ENCODE measurements around the gene NISCH.
A peak's percentile ranks its signal among the peaks of the same experiment; 100 is the strongest.

NISCH gene

DNA sequence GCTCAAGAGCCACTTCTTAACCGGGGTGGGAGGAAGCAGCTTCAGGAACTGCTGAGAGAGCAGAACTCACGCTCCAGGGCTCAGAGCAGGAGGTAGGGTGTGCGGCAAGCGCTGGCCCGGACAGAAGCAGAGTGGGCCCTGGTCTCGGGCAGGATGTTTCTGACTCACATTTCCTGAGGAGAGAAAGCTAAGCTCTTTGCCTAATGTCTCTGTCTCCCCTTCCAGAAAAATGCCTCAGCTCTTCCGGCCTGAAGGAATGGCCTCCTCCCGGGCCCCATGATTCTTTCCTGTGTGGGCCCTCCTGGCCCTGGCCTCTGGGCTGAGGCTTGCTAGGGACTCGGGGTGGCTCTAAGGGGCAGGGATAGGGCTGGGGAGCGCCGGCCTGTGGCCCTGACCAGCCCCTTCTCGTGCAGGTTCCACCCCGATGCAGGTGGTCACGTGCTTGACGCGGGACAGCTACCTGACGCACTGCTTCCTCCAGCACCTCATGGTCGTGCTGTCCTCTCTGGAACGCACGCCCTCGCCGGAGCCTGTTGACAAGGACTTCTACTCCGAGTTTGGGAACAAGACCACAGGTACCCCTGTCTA lies 35.6 kb downstream of the NISCH start:
- no peak for DNase-seq (ENCODE audit: low spot score)

- DNase-seq (ENCODE audit: low spot score), result no peak
These were observed 36.7 kb downstream of the NISCH start for GRCh38 chr3:52492059-52492458.

- DNase-seq (ENCODE audit: low spot score), result no peak
These were observed 38.0 kb downstream of the NISCH start for GRCh38 chr3:52493232-52494017.

- no peak for DNase-seq (ENCODE audit: low spot score)
These were observed 39.0 kb downstream of the NISCH start for GRCh38 chr3:52494445-52494844.

GRCh38 chr3:52494886-52495495 lies 39.6 kb downstream of the NISCH start, which contains the start of gene STAB1:
Gene STAB1 (plus strand): TSS chr3:52495338. CDS start chr3:52495414, 76 bp downstream.
- no peak for DNase-seq (ENCODE audit: low spot score)

DNA sequence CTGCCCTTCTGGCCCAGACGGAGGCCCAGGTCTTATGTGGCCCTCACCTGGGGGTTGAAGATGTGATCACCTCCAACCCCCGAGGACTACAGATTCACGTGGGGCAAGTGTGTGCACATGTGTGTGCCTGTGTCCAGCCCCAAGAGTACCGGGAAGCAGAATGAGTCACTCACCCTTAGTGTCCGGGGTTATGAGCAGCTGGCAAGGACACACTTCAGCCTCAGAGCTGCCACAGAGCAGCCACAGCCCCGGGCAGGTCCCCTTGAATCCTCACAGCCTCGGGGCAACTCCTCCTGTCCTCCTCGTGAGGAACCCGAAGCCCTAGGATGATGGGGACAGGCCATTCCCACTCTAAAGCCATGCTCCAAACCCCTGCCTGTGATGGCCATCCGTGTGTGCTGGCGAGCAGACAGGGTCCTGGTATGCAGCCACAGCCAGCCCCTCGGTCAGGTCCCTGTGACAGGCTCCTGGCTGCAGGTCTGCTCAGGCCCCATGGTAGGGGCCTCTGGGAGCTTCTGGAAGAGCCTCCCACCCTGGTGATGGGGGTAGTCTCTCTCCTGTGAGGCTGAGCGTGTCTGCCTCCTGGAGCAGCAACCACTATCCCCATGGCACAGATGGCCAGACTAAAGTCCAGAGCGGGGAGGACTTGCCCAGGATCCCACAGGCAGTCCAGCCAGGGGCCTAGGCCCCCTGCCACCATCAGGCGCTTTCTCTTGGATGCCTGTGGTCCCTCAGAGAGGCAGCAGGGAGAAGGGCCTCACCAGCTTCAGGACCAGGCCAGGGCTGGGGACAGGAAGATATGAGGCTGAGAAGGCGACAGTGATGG lies 40.6 kb downstream of the NISCH start:
- DNase-seq (ENCODE audit: low spot score), result peak; percentile 80

DNA sequence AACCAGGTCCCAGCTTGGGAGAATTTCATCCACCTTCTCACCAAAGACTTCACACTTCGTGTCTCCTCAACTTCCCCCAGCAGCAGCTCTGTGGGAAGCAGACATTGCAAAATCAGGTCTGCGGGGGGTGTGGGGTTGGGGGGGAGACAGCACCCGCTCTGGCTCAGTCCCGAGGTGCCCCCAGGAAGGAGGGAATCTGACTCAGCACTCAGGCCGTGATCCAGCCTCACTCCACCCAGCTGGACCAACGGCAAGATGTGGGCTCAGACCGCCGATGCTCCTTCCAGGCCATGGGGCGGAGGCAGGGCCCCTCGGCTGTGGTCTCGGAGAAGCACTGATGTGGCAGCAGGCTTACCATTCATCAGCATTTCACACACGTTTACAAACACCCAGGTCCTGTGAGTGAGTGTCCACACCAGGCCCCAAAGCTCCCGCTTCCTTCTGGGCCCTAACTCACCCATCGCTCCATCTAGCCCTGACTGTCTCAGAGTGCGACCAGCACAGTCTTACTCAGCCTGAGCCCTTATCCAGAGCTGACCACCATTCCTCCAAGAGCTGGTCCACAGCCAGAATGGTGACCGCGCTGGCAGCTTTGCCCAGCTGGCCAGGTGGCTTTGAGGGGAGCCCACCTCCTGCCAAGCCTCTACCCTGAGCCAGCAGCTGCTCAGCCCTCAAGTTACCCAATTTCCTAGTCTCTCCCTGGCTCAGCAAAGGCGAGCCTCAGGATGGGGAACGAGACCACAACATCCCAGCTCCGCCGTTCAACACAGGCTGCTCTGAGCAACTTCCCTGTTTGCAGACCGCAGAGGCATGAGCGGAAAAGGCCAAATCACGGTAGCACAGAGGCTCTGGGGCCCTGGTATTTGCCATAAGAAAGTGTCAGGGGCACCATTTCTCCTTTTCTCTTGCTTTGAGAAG lies 43.0 kb downstream of the NISCH start:
- DNase-seq (ENCODE audit: low spot score), result peak; percentile 87

DNA sequence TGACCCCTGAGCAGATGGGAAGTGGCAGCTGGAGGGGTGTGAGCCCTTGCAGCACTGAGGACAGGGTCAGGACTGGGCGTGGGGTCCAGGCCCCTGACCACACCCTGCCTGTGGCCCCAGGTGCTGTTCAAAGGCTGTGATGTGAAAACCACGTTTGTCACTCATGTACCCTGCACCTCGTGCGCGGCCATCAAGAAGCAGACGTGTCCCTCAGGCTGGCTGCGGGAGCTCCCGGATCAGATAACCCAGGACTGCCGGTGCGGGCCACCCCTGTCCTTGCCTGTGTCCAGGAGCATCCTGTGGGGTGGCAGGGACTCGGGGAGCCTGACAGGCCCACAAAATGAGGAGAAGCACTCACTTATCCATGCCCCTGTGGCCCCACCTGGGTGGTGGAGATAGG lies 45.6 kb downstream of the NISCH start:
- DNase-seq (ENCODE audit: low spot score), result no peak

GRCh38 chr3:52502001-52502400 lies 46.6 kb downstream of the NISCH start:
- no peak for DNase-seq (ENCODE audit: low spot score)

DNA sequence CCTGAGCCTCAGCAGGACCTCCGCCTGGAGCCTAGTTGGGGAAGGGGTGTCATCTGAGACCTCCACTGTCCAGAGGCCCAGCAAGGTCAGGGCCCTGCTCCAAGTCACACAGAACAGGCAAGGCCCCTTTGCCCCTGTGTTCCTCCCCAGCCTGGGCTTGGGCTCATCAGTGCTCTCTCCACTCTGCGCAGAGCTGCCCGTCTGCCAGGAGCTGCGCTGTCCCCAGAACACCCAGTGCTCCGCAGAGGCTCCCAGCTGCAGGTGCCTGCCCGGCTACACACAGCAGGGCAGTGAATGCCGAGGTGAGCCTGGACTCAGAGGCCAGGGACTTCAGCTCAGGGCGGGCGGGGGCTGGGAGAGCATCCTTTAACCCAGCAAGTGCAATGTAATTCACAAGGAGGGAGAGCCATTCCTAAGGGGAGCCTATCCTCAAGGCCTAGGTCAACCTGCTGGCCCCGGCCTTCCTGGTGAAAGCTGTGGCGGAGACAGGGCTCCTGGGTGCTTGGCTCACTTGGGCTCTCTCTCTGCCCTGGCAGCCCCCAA lies 47.5 kb downstream of the NISCH start:
- DNase-seq (ENCODE audit: low spot score), result no peak

- DNase-seq (ENCODE audit: low spot score), result no peak
These were observed 48.5 kb downstream of the NISCH start for GRCh38 chr3:52503788-52504424.

DNA sequence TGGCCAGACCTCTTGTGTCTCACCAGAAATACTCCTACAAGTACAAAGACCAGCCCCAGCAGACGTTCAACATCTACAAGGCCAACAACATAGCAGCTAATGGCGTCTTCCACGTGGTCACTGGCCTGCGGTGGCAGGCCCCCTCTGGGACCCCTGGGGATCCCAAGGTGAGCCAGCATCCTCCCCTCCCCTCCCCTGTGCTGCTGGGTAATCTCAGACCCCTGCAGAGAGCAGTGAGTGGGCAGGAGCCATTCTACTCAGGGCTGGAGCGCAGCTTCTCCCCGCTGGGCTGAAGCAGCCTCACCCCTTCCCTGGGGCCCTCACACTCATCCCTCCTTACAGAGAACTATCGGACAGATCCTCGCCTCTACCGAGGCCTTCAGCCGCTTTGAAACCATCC lies 49.6 kb downstream of the NISCH start:
- DNase-seq (ENCODE audit: low spot score), result no peak

- DNase-seq (ENCODE audit: low spot score), result no peak
These were observed 51.0 kb downstream of the NISCH start for GRCh38 chr3:52506266-52506966.

DNA sequence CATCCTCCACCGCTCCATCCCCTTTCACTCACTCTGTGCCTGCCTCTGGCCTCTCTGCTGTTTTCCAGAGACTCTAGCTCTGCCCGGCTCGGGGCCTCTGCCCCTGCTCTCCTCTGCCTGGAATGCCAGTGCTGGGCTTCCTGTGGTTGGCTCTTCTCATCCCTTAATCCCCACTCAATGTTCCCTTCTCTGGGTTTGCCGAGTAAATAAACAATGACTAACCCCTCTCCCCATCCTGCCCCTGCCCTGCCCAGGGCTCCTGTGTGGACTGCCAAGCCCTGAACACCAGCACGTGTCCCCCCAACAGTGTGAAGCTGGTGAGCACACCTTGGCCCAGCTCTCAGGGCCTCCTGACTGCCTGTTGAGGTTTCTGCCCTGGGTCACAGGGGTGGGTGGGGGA lies 52.0 kb downstream of the NISCH start:
- DNase-seq (ENCODE audit: low spot score), result peak; percentile 52

DNA sequence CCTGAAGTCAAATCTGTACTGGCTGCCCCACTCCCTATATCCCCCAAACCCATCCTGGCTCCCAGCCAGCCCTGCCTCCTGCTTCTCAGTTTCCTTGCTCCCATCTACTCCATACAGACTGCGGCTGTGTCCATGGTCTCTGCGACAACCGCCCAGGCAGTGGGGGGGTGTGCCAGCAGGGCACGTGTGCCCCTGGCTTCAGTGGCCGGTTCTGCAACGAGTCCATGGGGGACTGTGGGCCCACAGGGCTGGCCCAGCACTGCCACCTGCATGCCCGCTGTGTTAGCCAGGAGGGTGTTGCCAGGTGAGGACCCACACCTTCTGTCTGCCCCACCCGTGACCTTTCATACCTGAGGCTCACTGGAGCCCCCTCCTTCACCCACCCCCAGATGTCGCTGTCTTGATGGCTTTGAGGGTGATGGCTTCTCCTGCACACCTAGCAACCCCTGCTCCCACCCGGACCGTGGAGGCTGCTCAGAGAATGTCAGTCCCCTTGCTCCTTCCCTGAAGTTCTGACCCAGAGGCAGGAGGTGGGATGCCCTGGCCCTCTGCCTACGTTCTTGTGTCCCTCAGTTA lies 54.4 kb downstream of the NISCH start:
- DNase-seq (ENCODE audit: low spot score), result no peak

DNA sequence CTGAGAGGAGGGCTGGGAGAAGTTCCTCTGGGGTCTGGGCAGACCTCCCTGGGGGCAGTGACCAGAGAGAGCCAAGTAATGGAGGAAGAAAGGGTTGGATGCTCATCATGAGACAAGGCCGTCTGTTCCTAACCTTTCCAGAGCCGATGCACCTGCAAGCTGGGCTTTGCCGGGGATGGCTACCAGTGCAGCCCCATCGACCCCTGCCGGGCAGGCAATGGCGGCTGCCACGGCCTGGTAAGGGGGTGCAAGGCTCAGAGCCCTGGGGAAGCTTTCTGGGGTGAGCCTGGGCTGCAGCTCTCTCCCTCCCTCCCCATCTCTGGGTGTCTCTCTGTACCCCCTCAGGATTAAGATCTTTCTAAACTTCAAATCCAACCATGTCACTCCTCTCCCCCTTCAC lies 56.1 kb downstream of the NISCH start:
- DNase-seq (ENCODE audit: low spot score), result no peak

DNA sequence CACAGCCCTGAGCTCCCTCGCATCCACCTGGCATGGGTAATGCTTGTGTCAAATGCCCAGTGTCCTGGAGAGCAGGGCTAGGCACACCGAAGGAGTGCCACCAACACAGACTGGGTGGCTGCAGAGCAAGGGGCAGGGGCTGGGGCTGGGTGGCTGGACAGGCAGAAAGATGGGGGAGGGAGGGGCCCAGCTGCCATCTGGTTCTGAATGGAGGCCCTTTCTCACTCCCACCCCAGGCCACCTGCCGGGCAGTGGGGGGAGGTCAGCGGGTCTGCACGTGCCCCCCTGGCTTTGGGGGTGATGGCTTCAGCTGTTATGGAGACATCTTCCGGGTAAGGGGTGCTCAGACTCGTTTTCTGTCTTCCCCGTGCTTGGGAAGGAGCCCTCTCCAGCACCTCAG lies 56.7 kb downstream of the NISCH start:
- DNase-seq (ENCODE audit: low spot score), result no peak

- no peak for DNase-seq (ENCODE audit: low spot score)
These were observed 57.3 kb downstream of the NISCH start for GRCh38 chr3:52512727-52513126.

DNA sequence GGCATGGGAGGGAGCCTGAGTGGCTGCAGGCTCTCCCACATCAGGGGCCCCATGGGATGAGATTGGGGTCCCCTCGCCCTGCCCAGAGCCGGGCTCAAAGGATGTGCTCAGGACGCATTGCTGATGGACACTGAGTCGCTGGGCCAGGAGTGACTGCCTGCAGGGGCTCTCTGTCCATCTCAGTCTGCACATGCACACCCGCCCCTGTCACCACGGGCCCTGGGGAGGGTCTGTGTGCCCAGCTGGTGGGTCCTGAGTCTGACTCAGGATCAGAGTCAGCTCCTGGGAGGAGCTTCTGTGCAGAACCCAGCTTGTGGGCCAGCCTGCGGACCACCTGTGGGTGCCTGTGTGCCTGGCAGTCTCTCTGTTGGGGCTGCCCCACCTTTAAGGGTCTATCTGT lies 57.9 kb downstream of the NISCH start:
- no peak for DNase-seq (ENCODE audit: low spot score)

DNA sequence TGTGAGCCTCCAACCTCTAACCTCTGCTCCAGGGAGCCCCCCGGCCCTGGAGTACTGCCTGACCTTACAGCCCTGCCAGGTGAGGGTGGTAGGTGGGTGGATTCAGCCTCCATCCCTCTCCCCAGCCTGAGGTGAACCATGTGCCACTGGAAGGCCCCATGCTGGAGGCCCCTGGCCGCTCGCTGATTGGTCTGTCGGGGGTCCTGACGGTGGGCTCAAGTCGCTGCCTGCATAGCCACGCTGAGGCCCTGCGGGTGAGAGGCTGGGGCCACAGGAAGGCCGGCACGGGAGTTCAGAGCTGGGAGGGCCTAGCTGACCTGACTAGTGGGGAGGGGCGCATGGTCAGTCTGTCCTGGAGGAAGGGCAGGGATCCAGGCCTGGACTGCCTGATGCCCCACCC lies 59.2 kb downstream of the NISCH start:
- DNase-seq (ENCODE audit: low spot score), result no peak

All from AG08395 (cell line).